LNCaP clone FGC (cell line): ENCODE measurements around the gene MPZ.

Experiments
- DNase-seq: peaks from one replicate; pipeline ENCODE4 v3.0.0-alpha.2; 2011; ENCODE audit warnings: low read depth
- H3K4me3 ChIP-seq: 2 replicates; pipeline ENCODE4 v1.5.1; 2011; ENCODE audit warnings: mild to moderate bottlenecking, low read depth, low read length, control low read depth
- TF ChIP-seq, protein P1 (sequence below): IDR thresholded peaks from 2 replicates; pipeline ENCODE4 v1.5.1; 2012; ENCODE audit warnings: mild to moderate bottlenecking; ENCODE audit not compliant: control insufficient read depth, insufficient read depth; ENCODE audit errors: extremely low read depth

The MPZ gene

DNA sequence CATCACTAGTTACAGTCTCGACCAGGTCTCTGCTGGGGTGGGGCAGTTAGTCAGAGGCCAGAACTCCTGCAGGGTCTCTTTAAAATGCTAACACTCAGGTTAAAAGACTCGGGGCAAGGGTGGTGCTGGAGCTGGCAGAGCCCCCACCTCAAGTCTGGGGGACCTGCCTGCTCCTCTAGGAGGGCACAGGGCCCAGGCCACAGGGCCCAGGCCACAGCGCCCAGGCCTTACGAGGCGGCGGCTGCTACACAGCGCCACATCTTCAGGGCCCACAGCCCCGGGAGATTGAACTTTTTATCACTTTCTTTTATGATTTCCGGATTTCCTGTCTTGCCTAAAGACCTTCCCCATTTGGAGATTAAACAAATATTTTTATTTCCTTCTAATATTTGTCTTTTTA is 10.4 kb downstream of the MPZ start:
- DNase-seq = no peak
- TF ChIP-seq, protein P1, sequence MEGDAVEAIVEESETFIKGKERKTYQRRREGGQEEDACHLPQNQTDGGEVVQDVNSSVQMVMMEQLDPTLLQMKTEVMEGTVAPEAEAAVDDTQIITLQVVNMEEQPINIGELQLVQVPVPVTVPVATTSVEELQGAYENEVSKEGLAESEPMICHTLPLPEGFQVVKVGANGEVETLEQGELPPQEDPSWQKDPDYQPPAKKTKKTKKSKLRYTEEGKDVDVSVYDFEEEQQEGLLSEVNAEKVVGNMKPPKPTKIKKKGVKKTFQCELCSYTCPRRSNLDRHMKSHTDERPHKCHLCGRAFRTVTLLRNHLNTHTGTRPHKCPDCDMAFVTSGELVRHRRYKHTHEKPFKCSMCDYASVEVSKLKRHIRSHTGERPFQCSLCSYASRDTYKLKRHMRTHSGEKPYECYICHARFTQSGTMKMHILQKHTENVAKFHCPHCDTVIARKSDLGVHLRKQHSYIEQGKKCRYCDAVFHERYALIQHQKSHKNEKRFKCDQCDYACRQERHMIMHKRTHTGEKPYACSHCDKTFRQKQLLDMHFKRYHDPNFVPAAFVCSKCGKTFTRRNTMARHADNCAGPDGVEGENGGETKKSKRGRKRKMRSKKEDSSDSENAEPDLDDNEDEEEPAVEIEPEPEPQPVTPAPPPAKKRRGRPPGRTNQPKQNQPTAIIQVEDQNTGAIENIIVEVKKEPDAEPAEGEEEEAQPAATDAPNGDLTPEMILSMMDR = no peak
- no peak overlapping the region for H3K4me3 ChIP-seq

DNA sequence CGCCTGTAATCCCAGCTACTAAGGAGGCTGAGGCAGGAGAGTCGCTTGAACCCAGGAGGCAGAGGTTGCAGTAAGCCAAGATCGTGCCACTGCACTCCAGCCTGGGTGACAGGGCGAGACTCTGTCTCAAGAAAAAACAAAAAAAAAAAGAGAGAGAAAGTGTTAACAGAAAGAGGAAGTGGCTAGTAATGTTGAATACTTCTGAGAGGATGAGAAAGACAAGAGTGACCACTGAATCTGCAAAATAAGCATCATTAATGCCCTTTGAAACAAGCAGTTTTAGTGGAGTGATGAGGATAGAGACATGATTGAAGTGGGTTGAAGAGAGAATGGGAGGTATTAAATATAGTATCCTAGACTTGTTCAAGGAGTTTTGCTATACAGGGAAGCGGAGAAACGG is 11.7 kb downstream of the MPZ start:
- no peak for DNase-seq
- TF ChIP-seq, protein P1 = no peak

DNA sequence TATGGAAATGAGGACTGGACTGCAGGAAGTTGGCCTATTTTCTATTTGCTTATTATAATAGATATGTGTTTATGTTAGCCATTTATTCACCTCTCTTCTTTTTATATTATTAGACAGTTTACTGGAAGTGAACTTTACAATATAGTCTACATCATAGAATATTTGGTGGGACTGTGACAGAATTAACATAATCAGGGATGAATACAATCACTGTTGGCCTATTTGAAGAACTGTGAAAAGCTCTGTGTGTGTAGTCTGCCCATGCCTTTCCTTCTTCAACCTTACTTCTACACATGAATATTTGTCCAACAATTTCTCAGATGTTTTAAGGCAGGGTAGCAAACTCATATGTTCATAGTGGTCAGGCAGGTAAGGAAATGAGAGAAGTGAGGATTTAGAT is 12.4 kb downstream of the MPZ start:
- no peak for DNase-seq
- H3K4me3 ChIP-seq = no peak overlapping the region
- TF ChIP-seq, protein P1 = no peak

More for the DNA sequence above, 11.7 kb downstream of the MPZ start:
- no peak overlapping the region for H3K4me3 ChIP-seq

DNA sequence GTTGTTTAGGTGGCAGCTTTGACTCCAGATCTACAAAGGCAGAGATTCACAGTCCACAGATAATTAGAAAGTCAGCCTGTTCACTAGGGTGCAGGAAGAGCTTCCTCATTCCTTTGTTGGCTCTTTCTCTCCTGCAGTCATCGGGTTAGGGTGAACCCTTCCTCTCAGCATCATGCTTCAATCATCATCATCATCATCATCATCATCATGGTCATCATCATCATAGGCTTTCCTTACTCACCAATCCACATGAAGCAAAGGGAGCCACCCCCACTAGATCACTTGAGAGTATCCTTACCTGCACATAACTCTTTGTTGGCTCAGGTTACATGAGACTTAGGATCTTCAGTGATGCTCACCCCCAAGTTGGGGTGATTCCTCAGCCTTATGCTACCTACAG is 19.0 kb downstream of the MPZ start:
- DNase-seq = no peak
- H3K4me3 ChIP-seq = no peak overlapping the region
- TF ChIP-seq, protein P1 = no peak

DNA sequence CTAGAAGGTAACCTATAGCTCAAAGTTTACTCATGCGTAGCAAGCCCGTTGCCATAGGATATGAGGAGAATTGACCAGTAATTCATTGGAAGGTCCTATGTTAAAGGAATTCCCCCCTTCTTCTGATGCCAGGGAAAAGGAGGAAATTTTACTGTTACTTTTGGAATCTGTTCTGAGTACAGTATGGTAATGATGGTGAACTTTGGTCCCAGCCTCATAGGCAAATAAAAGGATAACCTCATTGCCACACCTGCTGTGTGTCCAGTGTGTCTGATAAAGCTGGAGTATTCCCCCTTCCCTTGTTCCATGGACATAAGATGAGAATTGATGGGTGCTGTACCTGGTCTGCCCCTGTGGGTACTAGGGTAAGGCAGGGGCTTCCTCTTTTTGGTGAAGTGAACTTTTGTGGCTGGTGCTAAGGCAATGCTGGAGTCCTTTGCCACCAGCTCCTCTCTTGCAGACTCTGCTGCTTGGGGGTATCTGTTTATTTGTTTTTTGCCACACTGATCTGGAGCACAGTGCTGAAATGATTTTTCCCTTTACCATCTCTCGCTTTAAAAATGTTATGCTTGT is 22.2 kb downstream of the MPZ start:
- H3K4me3 ChIP-seq = no peak overlapping the region
- TF ChIP-seq, protein P1 = no peak
- DNase-seq = no peak

DNA sequence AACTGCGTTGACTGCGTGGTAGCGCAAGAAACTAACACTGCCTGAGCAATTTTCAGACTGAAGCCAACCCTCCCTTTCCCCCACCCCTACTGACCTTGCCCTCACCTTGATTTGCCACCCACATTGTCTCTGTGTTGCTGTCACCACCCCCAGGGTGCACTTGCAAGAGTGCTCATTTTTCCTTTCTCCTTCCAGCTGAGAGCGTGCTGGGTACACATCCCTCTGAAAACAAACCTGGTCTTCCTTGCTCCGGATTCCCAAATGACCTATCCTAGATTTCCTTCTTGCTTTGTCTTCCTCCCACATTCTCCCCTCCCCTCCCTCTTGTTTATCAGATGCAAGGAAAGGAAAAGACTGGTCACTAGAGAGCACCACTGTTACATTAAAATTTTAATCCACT is 24.2 kb downstream of the MPZ start:
- no peak for DNase-seq
- TF ChIP-seq, protein P1 = no peak
- H3K4me3 ChIP-seq = no peak overlapping the region

DNA sequence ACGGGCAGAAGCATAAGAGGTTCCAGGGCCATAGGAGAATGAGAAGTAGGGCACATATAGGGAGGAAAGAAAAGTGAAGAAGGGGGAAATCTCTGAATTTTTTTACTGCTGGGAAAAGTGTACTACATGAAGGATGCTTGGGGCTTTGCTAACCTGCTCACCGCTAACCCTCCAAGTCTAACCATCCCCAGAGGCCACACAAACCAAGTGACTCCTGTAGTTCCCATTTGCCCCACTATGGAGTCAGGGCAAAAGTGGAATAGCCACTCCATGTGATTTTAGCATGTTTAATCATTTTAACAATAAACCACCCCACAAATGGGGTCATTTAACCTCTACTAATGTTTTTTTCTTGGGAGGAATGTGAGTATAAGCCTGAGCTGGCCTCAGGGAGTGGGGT is 24.7 kb downstream of the MPZ start:
- no peak overlapping the region for H3K4me3 ChIP-seq
- TF ChIP-seq, protein P1 = no peak
- no peak for DNase-seq
